ENCODE results near the gene ARG1.

The ARG1 gene

GRCh38 chr6:131586543-131586942 lies 13.5 kb downstream of the ARG1 start:
- DNase-seq (ENCODE audit: low spot score), result no peak

GRCh38 chr6:131587909-131588308 lies 14.9 kb downstream of the ARG1 start:
- DNase-seq (ENCODE audit: low spot score), result no peak

GRCh38 chr6:131588643-131589042 lies 15.6 kb downstream of the ARG1 start:
- no peak for DNase-seq (ENCODE audit: low spot score)

- DNase-seq (ENCODE audit: low spot score), result no peak
Measured at GRCh38 chr6:131592935-131593334, 19.9 kb downstream of the ARG1 start.

GRCh38 chr6:131594074-131594473 lies 21.0 kb downstream of the ARG1 start:
- no peak for DNase-seq (ENCODE audit: low spot score)

GRCh38 chr6:131597446-131597845 lies 24.4 kb downstream of the ARG1 start:
- DNase-seq (ENCODE audit: low spot score), result no peak

- DNase-seq (ENCODE audit: low spot score), result no peak
Measured at GRCh38 chr6:131600716-131601115, 27.7 kb downstream of the ARG1 start.

- DNase-seq (ENCODE audit: low spot score), result no peak
Measured at GRCh38 chr6:131602781-131603312, 29.8 kb downstream of the ARG1 start.

- no peak for DNase-seq (ENCODE audit: low spot score)
Measured at GRCh38 chr6:131613296-131613925, 40.4 kb downstream of the ARG1 start.

- no peak for DNase-seq (ENCODE audit: low spot score)
Measured at GRCh38 chr6:131615275-131615674, 42.2 kb downstream of the ARG1 start.

GRCh38 chr6:131627724-131628682 lies 55.0 kb downstream of the ARG1 start, which contains the start of gene MED23:
Gene MED23, minus strand, starts transcription at chr6:131628242. Its CDS starts 193 bp downstream, at chr6:131628049.
- peak; percentile 61 for DNase-seq (ENCODE audit: low spot score)

- no peak for DNase-seq (ENCODE audit: low spot score)
Measured at GRCh38 chr6:131628726-131629125, 55.7 kb downstream of the ARG1 start.

- no peak for DNase-seq (ENCODE audit: low spot score)
Measured at GRCh38 chr6:131629651-131630050, 56.6 kb downstream of the ARG1 start.

GRCh38 chr6:131631625-131632289 lies 58.7 kb downstream of the ARG1 start:
- no peak for DNase-seq (ENCODE audit: low spot score)

Measured in HuH-7.5 (cell line).